HG02870 (cell line): Measurements from ENCODE around the gene MDFIC.

ENCODE experiments used
- ATAC-seq: cut with Tn5 transposase; IDR thresholded peaks from one replicate; pipeline ENCODE4 v1.9.1; 2021; ENCODE audit warnings: mild to moderate bottlenecking, moderate library complexity; ENCODE audit not compliant: unreplicated experiment

Gene MDFIC

GRCh38 chr7:114925434-114925833 lies 3.5 kb downstream of the MDFIC start:
- ATAC-seq = no peak

GRCh38 chr7:114928060-114928459 lies 6.2 kb downstream of the MDFIC start:
- no peak for ATAC-seq

GRCh38 chr7:114929570-114929969 lies 7.7 kb downstream of the MDFIC start:
- no peak for ATAC-seq

- ATAC-seq = no peak
Observed at GRCh38 chr7:114930107-114930661, 8.3 kb downstream of the MDFIC start.

GRCh38 chr7:114930829-114931655 lies 9.1 kb downstream of the MDFIC start:
- peak; percentile 40 for ATAC-seq

- peak; percentile 59 for ATAC-seq
Observed at GRCh38 chr7:114931656-114932011, 9.7 kb downstream of the MDFIC start.

- ATAC-seq = no peak
Observed at GRCh38 chr7:114932991-114933390, 11.1 kb downstream of the MDFIC start.

- ATAC-seq = no peak
Observed at GRCh38 chr7:114933658-114934057, 11.8 kb downstream of the MDFIC start.

- no peak for ATAC-seq
Observed at GRCh38 chr7:114934086-114934485, 12.2 kb downstream of the MDFIC start.

- no peak for ATAC-seq
Observed at GRCh38 chr7:114934713-114935112, 12.8 kb downstream of the MDFIC start.

GRCh38 chr7:114936471-114936870 lies 14.6 kb downstream of the MDFIC start:
- ATAC-seq = no peak

GRCh38 chr7:114937446-114937845 lies 15.6 kb downstream of the MDFIC start:
- no peak for ATAC-seq

GRCh38 chr7:114938785-114939184 lies 16.9 kb downstream of the MDFIC start:
- ATAC-seq = no peak

- ATAC-seq = no peak
Observed at GRCh38 chr7:114939484-114940097, 17.7 kb downstream of the MDFIC start.

GRCh38 chr7:114940220-114940619 lies 18.3 kb downstream of the MDFIC start:
- ATAC-seq = no peak

GRCh38 chr7:114941692-114942091 lies 19.8 kb downstream of the MDFIC start:
- peak; percentile 42 for ATAC-seq

GRCh38 chr7:114942446-114943175 lies 20.7 kb downstream of the MDFIC start:
- ATAC-seq = peak; percentile 59

GRCh38 chr7:114943530-114943929 lies 21.6 kb downstream of the MDFIC start:
- ATAC-seq = no peak

GRCh38 chr7:114943953-114944744 lies 22.3 kb downstream of the MDFIC start:
- no peak for ATAC-seq

GRCh38 chr7:114944745-114945625 lies 23.1 kb downstream of the MDFIC start:
- ATAC-seq = no peak
